IPS DF 19.7 (cell line): Measurements from ENCODE around the gene CEP164.

Source experiments
- DNase-seq: peaks from one replicate; pipeline ENCODE4 v3.0.0-alpha.2; 2013; ENCODE audit warnings: low read depth, low spot score

Gene CEP164

DNA sequence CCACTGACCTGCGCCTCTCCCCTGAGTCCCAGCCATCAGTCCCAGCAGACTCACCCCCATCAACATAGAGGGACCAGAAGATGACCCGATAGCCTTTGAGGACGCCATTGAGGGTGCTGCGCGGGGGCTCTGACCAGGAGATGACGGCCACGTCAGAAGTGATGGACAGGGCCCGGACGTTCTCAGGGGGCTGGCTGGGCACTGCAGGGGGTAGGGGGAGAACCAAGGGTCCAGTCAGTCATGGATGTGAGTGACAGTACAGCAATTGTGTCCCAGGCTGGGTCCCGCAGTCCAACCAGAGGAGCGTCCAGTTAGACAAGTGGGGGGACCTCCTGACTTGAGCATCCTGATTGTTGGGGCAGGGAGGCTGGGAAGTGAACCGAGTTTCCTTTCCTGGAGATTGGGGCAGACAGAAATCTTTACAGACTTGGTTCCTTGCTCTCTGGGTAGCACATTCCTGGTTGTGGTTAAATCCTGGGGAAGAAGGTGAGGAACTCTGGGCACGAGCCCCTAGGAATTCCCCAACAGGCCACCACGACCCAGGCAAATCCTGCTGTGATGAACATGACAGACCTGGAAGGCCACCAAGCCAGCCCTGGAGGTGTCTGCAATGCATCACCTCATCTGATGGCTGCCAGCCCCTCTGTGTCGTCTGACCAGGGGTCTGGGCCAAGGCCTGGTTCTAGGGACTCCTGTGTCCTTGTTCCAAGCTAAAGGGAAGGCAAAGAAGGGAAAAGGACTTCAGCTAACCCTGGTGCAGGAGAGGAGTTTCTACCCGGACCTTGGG is 133.9 kb downstream of the CEP164 start:
- no peak for DNase-seq

DNA sequence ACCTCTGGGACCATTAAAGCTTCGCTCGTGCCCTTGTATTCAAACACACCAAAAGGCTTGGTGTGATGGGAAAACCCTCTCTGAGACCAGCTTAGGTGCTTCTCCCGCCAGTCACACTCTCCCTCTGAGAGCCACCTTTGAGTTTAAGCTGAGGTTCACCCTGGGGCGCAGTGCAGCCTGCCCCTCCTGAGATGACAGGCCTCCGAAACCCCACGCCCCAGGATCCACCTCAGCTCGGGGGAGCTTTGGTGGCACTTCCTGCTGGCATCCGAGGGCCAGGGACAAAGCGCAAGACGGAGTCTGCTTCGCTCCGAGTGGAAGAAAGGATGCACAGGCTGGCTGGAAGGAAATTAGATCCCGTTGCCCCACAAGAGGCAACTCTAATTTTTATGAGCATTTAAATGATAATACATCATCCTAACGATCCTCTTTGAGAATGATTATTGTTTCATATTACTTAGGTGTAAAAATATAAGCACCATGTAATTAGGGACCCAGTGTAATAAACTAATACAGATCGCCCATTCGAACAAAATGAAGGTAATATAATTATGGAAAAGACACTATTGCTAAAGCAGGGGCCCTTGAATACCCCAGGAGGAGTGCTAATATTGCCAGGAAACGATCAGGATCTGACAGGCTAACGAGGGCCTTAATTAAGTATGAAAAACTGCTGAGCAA is 134.7 kb downstream of the CEP164 start:
- no peak for DNase-seq

GRCh38 chr11:117462864-117463247 is 135.2 kb downstream of the CEP164 start:
- no peak for DNase-seq
